ENCODE results near the gene RHBDD1.

RHBDD1 gene

DNA sequence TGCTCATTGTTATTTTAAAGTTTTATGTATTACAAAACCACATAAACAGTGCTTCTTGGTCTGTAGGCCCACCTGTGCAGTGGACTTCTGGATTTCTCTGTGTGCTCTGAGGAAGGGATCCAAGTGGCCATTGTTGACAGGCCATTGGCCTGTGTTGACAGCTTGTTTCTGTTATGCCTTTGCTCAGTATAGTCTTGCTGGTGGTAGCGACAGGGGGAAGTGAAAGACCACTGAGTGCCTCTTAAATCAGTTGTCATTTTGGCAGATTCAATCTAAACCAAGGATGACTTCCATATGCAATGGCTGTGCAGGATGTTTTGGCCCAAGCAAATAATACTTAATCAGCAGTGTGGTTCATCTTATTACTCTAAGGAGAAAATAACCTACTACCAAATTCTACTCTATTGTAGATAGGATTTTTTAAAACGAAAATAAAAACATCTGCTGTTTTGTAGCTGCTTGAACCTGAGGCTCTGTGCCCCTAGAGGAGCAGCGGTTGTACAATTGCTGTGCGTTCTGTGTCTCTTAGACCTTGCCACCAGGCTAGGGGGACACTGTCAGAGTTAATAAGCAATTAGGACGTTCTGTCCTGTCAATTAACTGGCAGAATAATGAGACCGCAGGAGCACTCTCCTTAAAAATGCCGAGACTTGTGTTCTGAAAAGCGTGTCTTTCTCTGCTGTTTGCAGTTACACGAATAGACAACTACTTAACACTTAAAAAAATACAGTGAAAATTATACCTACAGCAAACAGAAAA, 108.2 kb downstream of the RHBDD1 start:
- no peak for DNase-seq

DNA sequence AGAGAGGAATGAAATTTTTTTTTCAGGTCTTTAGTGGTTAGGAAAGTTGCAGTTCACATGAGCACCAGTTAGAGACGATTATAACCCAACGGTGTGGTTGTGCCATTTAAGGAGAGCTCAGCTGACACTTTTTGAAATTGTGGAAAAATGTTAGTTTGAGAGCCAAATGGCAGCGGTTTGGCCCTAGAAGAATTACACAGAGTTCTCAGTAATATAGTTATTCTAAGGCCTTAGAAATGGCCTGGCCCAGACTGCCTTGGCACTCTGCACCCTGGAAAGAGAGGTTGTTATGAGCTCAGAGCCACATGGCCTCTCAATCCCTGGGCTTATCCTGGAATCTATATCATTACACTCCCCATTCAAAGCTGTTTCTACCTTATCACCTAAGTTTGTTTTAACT, 117.4 kb downstream of the RHBDD1 start:
- no peak for DNase-seq

DNA sequence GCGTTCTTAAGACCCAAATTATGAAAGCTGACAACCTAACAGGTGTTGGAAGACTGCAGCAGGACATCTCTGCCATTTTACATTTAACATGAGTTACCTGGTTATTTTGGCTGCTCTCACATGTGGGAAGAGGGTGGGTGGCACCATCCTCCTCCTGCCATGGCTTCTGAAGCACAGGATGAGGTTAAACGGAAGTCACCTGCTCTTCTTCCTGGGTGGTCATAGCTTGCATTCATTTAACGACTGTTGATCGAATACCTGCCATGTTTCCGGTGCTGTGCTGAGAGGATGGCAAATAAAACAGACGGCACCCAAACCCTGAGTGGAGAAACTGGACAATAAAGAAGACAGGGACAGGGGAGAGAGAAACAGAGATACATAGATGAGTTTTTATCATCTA, 118.0 kb downstream of the RHBDD1 start:
- no peak for DNase-seq

DNA sequence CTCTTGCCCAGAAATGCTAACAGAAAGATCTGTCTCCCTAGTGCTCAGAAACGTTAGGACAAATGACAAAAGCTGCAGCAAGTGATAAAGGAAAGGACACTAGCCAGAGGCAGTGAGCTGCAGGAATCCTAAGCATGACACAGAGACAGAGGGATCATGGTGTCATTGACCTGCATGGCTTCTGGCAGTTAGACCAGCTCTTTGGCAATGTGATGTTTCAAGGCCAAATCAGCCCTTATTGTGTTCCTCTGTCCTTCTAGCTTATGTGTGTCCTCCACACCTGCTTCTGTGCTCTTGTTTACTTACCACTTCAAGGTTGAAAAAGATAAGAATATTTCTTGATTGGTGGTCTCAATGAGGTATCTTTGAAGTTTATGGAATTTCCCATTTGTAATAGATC, 120.8 kb downstream of the RHBDD1 start:
- DNase-seq, result no peak

DNA sequence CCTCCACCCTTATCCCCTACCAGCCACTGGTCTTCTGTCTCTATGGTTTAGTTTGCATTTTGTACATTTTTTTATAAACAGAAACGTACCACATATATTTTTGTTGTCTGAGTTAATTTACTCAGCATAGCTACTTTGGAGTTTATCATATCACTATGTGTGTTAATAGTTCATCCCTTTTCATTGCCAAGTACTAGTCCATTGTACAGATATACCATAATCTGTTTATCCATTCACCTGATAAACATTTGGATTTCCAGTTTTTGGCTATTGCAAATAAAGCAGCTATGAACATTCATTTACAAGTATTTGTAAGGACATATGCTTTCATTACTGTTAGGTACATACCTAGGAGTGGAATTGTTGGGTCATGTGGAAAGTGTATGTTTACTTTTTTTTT, 123.6 kb downstream of the RHBDD1 start:
- no peak for DNase-seq

DNA sequence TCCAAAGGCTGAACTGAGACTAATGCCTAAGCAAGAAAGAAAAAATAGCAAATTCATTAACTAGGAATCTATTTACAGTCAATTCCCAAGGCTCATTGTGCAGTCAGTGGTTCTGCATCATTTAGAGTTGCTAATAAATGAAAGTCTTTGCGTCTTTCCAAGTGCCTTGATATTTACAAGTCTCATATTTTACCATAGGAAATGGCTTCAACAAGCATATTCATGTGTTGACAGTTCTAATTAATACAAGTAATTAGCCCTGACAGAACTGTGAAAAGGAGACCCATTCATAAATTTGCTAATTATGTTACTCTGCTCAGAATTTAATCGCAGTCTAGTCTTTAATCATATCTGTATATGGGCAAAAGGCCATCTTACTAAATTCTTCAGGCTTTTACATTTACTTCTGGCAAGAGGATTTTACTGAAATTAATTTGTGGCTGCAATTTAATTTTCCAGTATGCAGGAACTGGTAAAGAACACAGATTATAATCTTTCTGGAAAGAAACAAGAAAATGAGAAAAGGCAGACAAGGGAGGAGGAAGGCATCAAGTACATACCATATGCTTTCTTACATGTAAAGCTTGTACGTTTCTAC, 126.4 kb downstream of the RHBDD1 start:
- no peak for DNase-seq

DNA sequence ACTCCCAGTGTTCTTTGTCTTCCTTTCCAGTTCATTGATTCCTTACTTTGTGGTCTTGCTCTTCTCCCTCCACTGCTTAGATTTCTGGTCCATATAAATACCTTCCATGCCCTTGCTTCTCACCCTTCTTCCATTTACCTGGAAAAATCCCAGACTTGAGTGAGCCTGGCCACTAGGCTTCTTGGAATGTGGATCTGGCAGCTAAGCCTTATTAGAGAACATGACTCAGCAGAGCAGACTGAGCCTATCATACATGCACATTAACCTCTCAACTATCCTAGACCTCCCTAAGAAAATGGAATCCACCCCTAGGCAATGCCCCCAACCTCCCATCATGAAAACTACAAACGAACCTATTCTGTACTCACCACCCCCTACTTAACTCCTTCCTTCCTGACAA, 127.7 kb downstream of the RHBDD1 start:
- no peak for DNase-seq

DNA sequence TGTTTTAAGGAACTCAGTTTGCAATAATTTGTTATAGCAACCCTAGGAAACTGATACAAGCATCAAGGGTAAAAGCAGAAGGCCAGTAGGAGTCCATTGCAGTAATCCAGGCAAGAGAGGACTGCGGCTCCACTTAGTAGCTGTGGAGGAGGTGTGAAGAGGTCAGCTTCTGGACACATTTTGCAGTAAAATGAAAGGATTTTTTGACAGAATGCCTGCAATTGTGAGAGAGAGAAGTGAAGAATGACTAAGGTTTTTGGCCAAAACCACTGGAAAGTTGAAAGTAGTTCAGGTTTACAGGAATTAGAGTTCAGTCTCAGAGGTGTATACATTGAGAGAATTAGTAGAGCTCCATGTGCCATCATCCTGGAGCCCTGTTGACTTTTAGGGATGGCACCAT, 129.5 kb downstream of the RHBDD1 start:
- DNase-seq, result no peak

DNA sequence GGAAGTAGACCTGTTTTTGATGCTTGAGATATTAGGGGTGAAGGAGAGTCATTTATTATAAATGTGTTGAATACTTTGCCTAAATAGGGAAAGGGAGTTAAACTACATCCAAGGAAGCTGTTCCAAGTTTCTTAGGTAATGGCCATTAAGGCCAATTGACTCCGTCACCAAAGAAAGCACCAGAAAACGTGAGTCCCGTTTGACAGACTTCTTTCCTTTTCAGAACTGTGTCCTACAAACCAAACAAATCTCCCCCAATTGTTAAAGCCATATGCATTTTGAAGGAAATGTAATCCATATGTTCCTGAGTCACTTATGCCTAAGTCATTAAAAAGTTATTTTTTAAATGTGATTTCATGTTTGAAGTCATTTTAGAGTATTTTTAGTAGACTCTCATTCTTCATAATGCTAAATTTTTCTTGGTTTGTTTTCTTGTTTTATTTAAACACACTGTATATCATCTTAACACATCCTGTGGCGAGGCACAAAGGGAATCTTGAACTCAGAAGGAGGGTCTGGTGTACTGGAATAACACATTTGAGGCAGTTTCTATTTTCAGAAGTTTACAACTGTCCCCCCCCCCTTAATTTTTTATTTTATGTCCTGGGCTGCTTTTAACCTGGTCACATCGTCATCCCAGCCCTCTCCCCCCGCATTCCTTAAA, 133.7 kb downstream of the RHBDD1 start:
- no peak for DNase-seq

DNA sequence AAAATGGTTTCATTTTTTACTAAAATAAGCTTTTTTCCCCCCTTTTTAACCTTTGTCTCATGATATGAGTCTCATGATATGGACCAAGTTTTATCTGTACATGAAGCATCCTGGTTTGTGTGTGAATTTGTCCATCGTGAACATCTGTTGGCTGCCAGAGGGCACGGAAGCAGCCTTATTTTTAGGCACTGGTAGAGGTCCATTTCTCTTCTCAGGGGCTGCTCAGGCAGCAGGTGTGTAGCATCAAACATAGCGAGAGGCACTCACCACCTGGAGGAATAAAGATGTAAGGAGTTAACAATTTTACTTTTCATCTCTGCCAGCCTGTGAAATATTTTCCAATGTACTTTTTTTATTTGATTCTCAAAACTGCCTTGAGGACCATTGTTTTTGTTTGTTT, 134.5 kb downstream of the RHBDD1 start:
- no peak for DNase-seq

DNA sequence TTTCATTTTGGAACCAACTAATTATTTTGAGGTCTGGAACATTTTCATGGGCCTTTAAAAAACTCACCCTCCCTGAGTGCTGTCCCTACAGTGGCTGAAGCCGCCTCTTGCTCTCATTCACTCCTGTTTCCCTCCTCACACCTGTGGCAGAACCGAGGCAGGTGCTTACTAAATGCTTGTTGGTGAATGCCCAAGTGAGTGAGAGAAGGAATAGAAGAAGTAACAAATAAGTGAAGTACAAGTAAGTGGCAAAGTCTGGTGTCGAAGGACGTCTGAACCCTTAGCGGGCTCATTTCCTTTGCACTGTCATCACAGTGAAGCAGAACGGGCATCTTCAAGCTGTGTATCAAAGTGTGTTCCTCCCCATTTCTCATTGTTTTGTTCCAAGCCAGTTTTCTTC, 135.2 kb downstream of the RHBDD1 start:
- no peak for DNase-seq

DNA sequence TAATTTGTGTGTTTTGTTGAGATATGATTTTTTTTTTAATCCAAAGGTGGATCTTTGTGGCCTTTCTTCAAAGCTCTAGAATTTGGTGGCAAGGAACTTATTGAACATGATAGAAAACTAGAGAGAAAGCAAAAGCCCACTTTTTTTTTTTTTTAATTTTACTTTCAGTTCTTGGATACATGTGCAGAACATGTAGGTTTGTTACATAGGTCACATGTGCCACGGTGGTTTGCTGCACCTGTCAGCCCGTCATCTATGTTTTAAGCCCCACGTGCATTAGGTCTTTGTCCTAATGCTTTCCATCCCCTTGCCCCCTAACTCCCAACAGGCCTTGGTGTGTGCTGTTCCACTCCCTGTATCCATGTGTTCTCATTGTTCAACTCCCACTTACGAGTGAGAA, 135.9 kb downstream of the RHBDD1 start:
- DNase-seq, result no peak

DNA sequence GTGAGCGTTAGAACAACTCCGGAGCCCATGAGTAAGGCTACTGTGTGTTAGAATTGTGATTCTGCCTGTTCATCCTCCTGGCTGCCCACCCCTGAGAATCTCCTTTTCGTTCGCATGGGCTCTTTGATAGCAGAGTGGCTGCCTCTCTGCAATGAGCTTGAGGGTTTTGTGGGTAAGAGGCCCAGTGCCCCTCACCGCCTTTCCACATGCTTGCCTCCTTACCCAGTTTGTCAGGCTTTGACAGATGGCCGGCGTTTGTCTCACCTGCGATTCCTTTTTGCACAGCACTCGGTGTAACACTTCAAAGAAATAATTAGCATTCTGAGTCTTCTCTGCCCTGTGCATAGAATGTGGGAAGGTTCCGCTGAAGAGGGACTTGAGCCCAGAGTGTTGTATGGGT, 138.0 kb downstream of the RHBDD1 start:
- no peak for DNase-seq

DNA sequence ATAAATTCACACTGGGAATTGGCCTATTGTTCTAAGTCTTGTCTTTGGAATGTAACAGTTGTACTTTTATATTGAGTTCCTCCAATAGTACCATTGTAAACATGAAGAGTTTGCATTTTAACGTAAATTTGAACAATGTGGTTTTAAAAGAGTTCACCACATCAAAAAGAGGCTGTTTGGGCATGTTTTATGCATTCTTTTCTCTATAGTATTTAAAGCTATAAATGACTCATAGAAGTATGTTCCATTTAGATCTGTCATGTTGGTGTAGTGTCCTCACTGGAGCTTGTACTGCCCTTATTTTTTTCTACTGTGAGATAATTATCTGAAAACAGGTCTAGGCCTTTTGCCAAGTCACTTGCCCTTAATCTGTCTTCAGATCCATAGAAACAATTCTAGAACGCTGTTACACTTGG, 141.9 kb downstream of the RHBDD1 start:
- no peak for DNase-seq

DNA sequence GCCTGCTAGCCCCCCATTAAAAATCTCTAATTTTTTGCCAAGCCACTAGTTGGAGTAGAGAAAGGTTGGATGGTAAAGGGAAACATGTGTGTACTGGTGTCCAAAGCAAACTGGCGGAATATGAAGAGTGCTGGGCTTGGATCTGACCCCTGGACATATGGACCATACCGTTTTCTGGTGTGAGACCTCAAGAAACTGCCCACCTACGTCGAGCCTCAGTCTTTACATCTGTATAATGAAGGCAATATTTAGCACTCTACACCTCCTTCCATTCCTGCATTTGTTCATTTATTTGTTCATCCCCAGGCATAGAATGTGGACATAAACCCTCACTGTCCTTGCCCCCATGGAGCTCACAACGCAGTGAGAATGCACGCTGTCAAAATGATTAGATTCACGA, 142.4 kb downstream of the RHBDD1 start:
- no peak for DNase-seq

DNA sequence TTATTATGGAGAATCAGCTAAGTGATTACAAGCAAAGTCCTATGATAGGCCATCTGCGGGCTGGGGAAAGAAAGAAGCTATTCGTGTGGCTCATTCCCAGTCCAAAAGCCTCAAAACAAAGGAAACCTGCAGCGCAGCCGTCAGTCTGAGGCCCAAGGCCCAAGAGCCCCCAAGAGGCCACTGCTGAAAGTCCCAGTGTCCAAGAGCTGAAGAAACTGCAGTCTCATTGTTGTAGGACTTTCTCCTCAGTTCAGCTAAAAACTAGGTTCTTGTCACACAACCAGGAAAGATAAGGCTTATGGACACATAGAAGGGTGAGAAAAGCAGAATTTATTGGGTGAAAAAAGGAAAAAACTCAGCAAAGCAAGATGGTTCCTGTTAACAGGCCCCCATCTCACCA, 143.2 kb downstream of the RHBDD1 start:
- no peak for DNase-seq

DNA sequence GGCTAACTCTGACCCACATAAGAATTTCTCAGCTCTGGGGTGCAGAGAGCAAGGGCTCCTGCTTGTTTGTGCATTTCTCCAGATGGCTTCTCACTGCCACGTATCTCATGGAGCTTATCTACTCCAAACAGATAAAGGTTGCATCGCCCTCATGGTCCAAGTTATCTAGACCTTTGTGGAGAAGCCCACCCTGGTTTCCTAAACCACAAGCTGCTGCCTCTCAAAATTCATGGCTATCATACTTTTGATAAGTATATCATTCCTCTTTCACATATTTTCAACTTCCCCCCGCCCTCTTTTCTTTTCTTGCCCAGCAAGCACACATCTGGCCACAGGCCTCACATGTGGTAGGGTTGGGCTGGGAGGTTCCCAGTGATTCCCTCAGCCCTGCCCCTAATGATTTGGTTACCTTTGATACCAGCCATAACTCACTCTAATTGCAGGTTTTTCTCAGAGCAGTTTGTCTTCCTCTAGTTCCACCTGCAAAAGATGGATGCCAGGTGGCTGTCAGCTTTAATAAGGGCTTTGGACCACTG, 146.0 kb downstream of the RHBDD1 start:
- DNase-seq, result no peak

DNA sequence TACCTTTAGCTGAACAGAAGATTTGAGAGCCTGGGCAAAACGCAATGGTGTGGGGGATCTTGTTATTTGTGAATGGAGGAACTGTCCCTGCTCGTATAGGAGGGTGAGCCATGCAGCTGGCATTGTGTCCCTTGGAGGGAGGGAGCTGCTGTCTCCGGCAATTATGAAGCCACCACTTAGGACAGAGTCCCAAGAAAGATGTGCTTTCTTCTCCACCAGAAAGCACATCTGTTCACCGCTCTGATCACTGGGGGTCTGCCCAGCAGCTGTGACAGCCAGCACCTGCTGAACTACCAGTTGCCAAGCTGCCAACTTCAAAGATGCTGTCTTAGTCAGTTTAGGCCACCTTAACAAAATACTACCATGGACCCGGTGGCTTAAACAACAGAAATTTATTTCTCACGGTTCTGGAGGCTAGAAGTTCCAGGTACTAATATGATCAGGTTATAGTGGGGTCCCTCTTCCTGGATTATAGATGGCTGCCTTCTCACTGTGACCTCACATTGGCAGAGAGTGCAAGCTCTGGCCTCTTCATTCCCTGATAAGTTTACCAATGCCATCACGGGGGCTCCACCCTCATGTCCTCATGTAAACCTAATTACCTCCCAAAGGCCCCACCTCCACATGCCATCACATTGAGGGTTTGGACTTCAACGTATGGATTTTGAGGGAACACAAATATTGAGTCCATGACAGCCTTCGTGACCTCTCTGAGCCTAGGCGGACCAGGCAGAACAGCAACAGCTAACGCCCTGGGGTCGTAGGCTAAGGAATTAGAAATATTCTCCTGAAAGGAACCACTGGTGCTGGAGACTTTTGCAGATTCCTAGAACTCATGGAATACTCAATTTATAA, 148.3 kb downstream of the RHBDD1 start:
- no peak for DNase-seq

DNA sequence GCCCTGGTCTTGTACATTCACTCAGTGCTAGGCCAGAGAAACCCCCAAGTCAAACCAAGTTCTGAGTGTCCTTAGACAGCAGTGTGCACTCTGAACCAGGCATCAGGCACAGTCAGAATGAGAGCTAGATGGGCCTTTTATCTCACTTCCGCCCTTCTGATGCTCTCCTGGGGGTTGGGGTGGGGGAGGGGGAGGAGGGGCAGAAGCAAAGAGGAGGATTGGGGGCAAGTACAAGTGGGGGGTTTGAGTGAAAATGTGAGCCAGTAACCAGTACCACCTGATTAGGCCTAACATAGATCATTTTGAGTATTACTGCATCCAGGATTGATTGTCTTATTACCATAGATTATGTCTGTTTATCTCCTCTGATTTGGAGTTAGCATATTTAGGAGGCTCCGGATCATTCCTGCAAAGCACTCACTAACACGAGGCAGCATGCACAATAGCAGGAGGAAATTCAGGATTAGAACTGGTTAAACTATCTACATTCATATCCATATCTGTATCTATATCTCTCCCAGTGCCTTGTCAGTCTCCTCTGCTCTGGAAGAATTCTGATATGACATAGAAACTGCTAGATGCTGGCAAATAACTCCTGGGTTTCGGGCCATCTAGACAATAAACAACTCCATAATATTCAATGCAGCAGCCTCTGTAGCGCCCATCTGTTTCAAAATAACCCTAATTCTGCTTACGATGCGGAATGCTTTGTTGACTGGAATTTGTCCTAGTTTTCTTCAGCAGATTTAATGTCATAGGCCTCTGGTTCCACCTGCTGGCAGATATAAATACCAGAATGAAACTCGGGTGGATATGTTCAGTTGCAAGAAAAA, 149.1 kb downstream of the RHBDD1 start:
- DNase-seq, result peak; percentile 31

DNA sequence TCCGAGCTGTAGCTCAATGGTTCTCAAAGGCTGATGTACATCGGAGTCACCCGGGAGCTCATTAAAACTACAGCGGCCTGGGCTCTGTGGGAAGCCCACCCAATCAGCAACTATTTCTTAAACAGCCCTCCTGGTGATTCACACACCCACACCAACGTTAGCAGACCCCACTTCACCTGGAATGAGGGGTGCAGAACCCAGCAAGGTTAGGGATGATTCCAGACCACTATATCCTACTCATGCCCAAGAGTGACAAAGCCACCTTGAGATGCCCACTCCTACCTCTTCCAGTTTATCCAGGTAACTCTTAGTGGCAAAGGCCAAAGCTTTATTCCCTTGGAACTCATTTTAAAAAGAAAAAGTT, 149.7 kb downstream of the RHBDD1 start:
- no peak for DNase-seq

DNA sequence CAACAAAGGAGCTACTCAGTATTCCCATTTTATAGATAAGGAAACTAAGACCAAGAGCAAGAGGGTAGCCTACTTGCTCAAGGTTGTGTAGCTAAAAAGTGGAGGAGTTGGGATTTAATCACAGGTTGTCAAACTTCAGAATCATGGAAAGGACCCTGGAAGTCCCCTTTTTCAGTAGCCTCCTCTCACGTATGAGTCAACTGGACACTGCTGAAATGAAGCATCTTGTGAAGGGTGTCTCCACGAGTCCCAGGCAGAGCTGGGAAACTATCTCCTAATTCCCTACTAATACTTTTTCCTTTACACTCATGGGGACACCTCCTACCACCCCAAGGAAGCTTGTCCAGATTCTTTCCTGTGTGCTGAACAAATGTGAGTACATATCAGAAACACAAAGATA, 155.8 kb downstream of the RHBDD1 start:
- DNase-seq, result no peak

DNA sequence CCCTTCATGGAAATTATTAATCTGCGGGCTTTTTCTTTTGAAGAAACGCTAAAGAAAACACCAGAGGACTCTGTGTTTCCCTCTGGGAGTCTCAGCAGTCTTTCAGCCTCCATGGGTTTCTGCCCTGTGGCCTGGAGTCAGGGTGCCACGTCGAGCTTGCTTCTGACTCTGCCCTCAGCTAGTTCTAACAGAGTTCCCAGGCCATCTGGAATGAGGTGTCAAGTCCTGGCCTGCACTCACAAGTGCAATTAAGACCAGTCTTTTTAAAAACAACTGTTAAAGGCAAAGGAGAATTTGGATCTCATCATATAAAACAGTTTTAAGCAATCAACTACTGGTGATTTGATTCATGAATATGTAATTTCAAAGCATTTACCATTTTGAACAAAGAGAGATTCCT, 157.3 kb downstream of the RHBDD1 start:
- DNase-seq, result no peak
